H1 (cell line): ENCODE data around the gene POLRMT. TPM values are rescaled to one million over a fixed set of nuclear protein-coding genes. Genes with fewer than 3 reads are reported as not detected.

Source experiments
- CTCF ChIA-PET: fragments of 300-600 bp; sonication (Branson Sonifier 250); formaldehyde crosslinking; loops from one replicate; lab custom pipeline; 2021; ENCODE audit not compliant: partially characterized antibody; lab: Charles Lee
- POLR2A ChIA-PET: fragments of 300-600 bp; sonication (Branson Sonifier 250); formaldehyde crosslinking; loops from one replicate; lab custom pipeline; 2021; ENCODE audit warnings: inconsistent platforms; ENCODE audit not compliant: partially characterized antibody; lab: Charles Lee
- DNase-seq, 2 experiments: peaks; one replicate each; pipeline versions ENCODE4 v3.0.0 to v3.0.0-alpha.2; 2010 to 2022; ENCODE audit warnings: low spot score in 2 of 2, low read depth in 1 of 2, mixed read lengths in 1 of 2
- FAIRE-seq: peaks from 2 replicates; lab custom pipeline; 2011; peaks lifted over from hg19 to GRCh38; lab: Jason Lieb, UNC
- H2AFZ ChIP-seq: 2 replicates; pipeline ENCODE4 v1.8.1; 2012; ENCODE audit warnings: low read length, inconsistent platforms
- H2AK5ac ChIP-seq: 2 replicates; pipeline ENCODE4 v1.6.1; 2013; ENCODE audit warnings: low read depth, low read length
- H2BK120ac ChIP-seq: replicated peaks from 2 replicates; pipeline ENCODE3; 2013; ENCODE audit warnings: low read depth, low read length, inconsistent platforms
- H2BK12ac ChIP-seq: 2 replicates; pipeline ENCODE4 v1.6.1; 2013; ENCODE audit warnings: low read depth, low read length
- H2BK15ac ChIP-seq: 2 replicates; pipeline ENCODE4 v1.6.1; 2013; ENCODE audit warnings: low read length
- H2BK20ac ChIP-seq: 2 replicates; pipeline ENCODE4 v1.6.1; 2013; ENCODE audit warnings: low read length
- H2BK5ac ChIP-seq: 2 replicates; pipeline ENCODE4 v1.6.1; 2013; ENCODE audit warnings: low read depth, low read length
- H3K14ac ChIP-seq: 2 replicates; pipeline ENCODE4 v1.6.1; 2013; ENCODE audit warnings: inconsistent platforms; ENCODE audit not compliant: insufficient read length
- H3K18ac ChIP-seq: 2 replicates; pipeline ENCODE4 v1.6.1; 2013; ENCODE audit warnings: low read length; ENCODE audit errors: extremely low read depth
- H3K23ac ChIP-seq: 2 replicates; pipeline ENCODE4 v1.6.1; 2013; ENCODE audit warnings: inconsistent platforms; ENCODE audit not compliant: insufficient read length
- H3K23me2 ChIP-seq: 2 replicates; pipeline ENCODE4 v1.6.1; 2013; ENCODE audit warnings: low read depth, low read length
- H3K27ac ChIP-seq: 2 replicates; pipeline ENCODE4 v1.6.1; 2011; ENCODE audit warnings: low read depth, low read length, inconsistent platforms
- H3K27me3 ChIP-seq, 4 experiments: replicated peaks in 1 of 4; 1 replicate in 1 of 4; 2 replicates in 3 of 4; pipeline versions ENCODE4 v1.6.1 to v1.8.1; 2011 to 2013; ENCODE audit warnings: low read length in 3 of 4, mild to moderate bottlenecking in 3 of 4, inconsistent platforms in 2 of 4, mixed read lengths in 2 of 4, moderate library complexity in 1 of 4; ENCODE audit not compliant: control insufficient read depth in 3 of 4, insufficient read depth in 3 of 4; ENCODE audit errors: extremely low read depth in 1 of 4
- H3K36me3 ChIP-seq, 4 experiments: 2 replicates each; pipeline versions ENCODE4 v1.6.1 to v1.8.1; 2011 to 2013; ENCODE audit warnings: mild to moderate bottlenecking in 4 of 4, low read length in 3 of 4, moderate library complexity in 2 of 4, control low read depth in 1 of 4, inconsistent platforms in 1 of 4; ENCODE audit not compliant: insufficient read depth in 4 of 4, control insufficient read depth in 2 of 4
- H3K4ac ChIP-seq: replicated peaks from 2 replicates; pipeline ENCODE3; 2013; ENCODE audit warnings: low read length, low read depth, mixed read lengths, inconsistent platforms; ENCODE audit not compliant: insufficient read length
- H3K4me1 ChIP-seq, 4 experiments: replicated peaks in 1 of 4; 1 replicate in 1 of 4; 2 replicates in 3 of 4; pipeline versions ENCODE4 v1.6.1 to v1.8.1; 2011 to 2013; ENCODE audit warnings: low read length in 3 of 4, inconsistent platforms in 2 of 4, mixed read lengths in 1 of 4; ENCODE audit not compliant: insufficient read depth in 4 of 4, control insufficient read depth in 3 of 4
- H3K4me2 ChIP-seq, 2 experiments: 2 replicates each; pipeline versions ENCODE4 v1.6.1 to v1.8.1; 2011 to 2013; ENCODE audit warnings: low read depth in 2 of 2, low read length in 2 of 2, control low read depth in 1 of 2, inconsistent platforms in 1 of 2, mild to moderate bottlenecking in 1 of 2; ENCODE audit not compliant: insufficient read depth in 1 of 2
- H3K4me3 ChIP-seq, 4 experiments: fragments of 200-600, 300-600 bp in 1 of 4; sonication (generic), shearing (Covaris generic), sonication (Bioruptor Twin) in 1 of 4; 2 replicates each; pipeline versions ENCODE4 v1.5.1 to v1.8.1; 2011 to 2016; ENCODE audit warnings: low read length in 4 of 4, low read depth in 3 of 4, control low read depth in 2 of 4, inconsistent platforms in 2 of 4, mild to moderate bottlenecking in 2 of 4, mixed read lengths in 1 of 4, moderate library complexity in 1 of 4; ENCODE audit not compliant: insufficient read depth in 2 of 4; ENCODE audit errors: extremely low read depth in 1 of 4
- H3K56ac ChIP-seq: replicated peaks from 2 replicates; pipeline ENCODE3; 2013; ENCODE audit warnings: low read depth, mild to moderate bottlenecking, mixed read lengths, low read length, inconsistent platforms; ENCODE audit not compliant: insufficient read length
- H3K79me1 ChIP-seq: 2 replicates; pipeline ENCODE4 v1.6.1; 2013; ENCODE audit warnings: low read depth, low read length, control low read depth
- H3K79me2 ChIP-seq, 2 experiments: 2 replicates each; pipeline versions ENCODE4 v1.6.1 to v1.8.1; 2012 to 2013; ENCODE audit warnings: low read length in 2 of 2, mild to moderate bottlenecking in 2 of 2, inconsistent platforms in 1 of 2; ENCODE audit not compliant: insufficient read depth in 2 of 2, control insufficient read depth in 1 of 2
- H3K9ac ChIP-seq, 4 experiments: replicated peaks in 1 of 4; 1 replicate in 1 of 4; 2 replicates in 3 of 4; pipeline versions ENCODE4 v1.6.1 to v1.8.1; 2011 to 2013; ENCODE audit warnings: low read depth in 3 of 4, low read length in 3 of 4, control low read depth in 2 of 4, mild to moderate bottlenecking in 2 of 4, moderate library complexity in 2 of 4, inconsistent platforms in 1 of 4; ENCODE audit errors: extremely low read depth in 1 of 4
- H3K9me3 ChIP-seq, 2 experiments: 2 replicates each; pipeline versions ENCODE4 v1.6.1 to v1.8.1; 2012 to 2013; ENCODE audit warnings: mild to moderate bottlenecking in 2 of 2, moderate library complexity in 2 of 2, control low read depth in 1 of 2, inconsistent platforms in 1 of 2, low read depth in 1 of 2, low read length in 1 of 2, mixed read lengths in 1 of 2; ENCODE audit not compliant: insufficient read depth in 2 of 2
- H4K20me1 ChIP-seq, 2 experiments: replicated peaks in 1 of 2; 2 replicates each; pipeline versions ENCODE3 to v1.8.1; 2011 to 2013; ENCODE audit warnings: inconsistent platforms in 2 of 2, low read length in 2 of 2, mild to moderate bottlenecking in 1 of 2; ENCODE audit not compliant: insufficient read depth in 2 of 2, control insufficient read depth in 1 of 2
- H4K5ac ChIP-seq: 2 replicates; pipeline ENCODE4 v1.6.1; 2013; ENCODE audit warnings: low read length, low read depth, mixed read lengths, inconsistent platforms; ENCODE audit not compliant: insufficient read length
- H4K8ac ChIP-seq: 2 replicates; pipeline ENCODE4 v1.8.0; 2013; ENCODE audit warnings: mild to moderate bottlenecking, moderate library complexity, low read length, inconsistent platforms; ENCODE audit not compliant: insufficient read depth; ENCODE audit errors: extremely low read depth
- H4K91ac ChIP-seq: replicated peaks from 2 replicates; pipeline ENCODE3; 2013; ENCODE audit warnings: low read length, mixed read lengths, inconsistent platforms; ENCODE audit not compliant: insufficient read length
- BCL11A ChIP-seq, 2 experiments: IDR thresholded peaks; one replicate each; pipeline ENCODE4 v1.6.1; 2011; ENCODE audit warnings: low read depth in 2 of 2, low read length in 2 of 2, mild to moderate bottlenecking in 2 of 2
- EGR1 ChIP-seq: IDR thresholded peaks from 2 replicates; pipeline ENCODE4 v1.6.1; 2011; ENCODE audit warnings: low read depth, low read length, borderline replicate concordance
- EP300 ChIP-seq, 2 experiments: IDR thresholded peaks; 1 replicate in 1 of 2; 2 replicates in 1 of 2; pipeline ENCODE4 v1.6.1; 2011 to 2012; ENCODE audit warnings: low read depth in 2 of 2, low read length in 2 of 2, mild to moderate bottlenecking in 2 of 2, borderline replicate concordance in 1 of 2, inconsistent platforms in 1 of 2, moderate library complexity in 1 of 2
- HDAC2 ChIP-seq, 2 experiments: fragments of 300-600 bp in 1 of 2; sonication (generic) in 1 of 2; IDR thresholded peaks; 2 replicates each; pipeline ENCODE4 v1.6.1; 2011 to 2012; ENCODE audit warnings: low read depth in 2 of 2, low read length in 2 of 2, mild to moderate bottlenecking in 2 of 2, moderate library complexity in 2 of 2, borderline replicate concordance in 1 of 2, inconsistent platforms in 1 of 2
- JUN ChIP-seq: IDR thresholded peaks from 2 replicates; pipeline ENCODE4 v1.6.1; 2011; ENCODE audit warnings: low read depth, mild to moderate bottlenecking, improper control_type of control experiment, low read length
- JUND ChIP-seq: IDR thresholded peaks from 2 replicates; pipeline ENCODE4 v1.6.1; 2011; ENCODE audit warnings: mild to moderate bottlenecking, improper control_type of control experiment, low read length
- TCF12 ChIP-seq: IDR thresholded peaks from 2 replicates; pipeline ENCODE4 v1.6.1; 2011; ENCODE audit warnings: low read depth, mild to moderate bottlenecking, low read length
- TEAD4 ChIP-seq: IDR thresholded peaks from 2 replicates; pipeline ENCODE4 v1.6.1; 2012; ENCODE audit warnings: low read depth, low read length, inconsistent platforms, mixed read lengths
- WGBS, 2 experiments: shearing (Covaris generic) in 1 of 2; methylation state at CpG; one replicate each; pipeline versions ENCODE4 v1.1.6 to v1.1.7; 2013 to 2015; ENCODE audit warnings: low lambda C conversion rate in 2 of 2, mixed read lengths in 2 of 2, inconsistent platforms in 1 of 2, low coverage in 1 of 2, missing lambda C conversion rate in 1 of 2; ENCODE audit not compliant: insufficient replicate concordance in 2 of 2, insufficient coverage in 1 of 2, insufficient read length in 1 of 2; ENCODE audit errors: extremely low coverage in 1 of 2, missing lambda C conversion rate in 1 of 2; 5-methylcytosine and 5-hydroxymethylcytosine counted together
- polyA plus RNA-seq, 7 experiments: library from polyadenylated mRNA; depleted of rRNA in 3 of 7; stranded (reverse) in 5 of 7; unstranded in 2 of 7; fragments of >200 nt in 5 of 7; fragments of 200-250 nt in 2 of 7; gene quantifications; 1 replicate in 5 of 7; 2 replicates in 1 of 7; 4 replicates in 1 of 7; pipeline versions ENCODE4 v1.2.1 to v1.2.3, GENCODE V29; 2011 to 2013; ENCODE audit warnings: missing spikeins in 2 of 7, mixed read lengths in 2 of 7
- total RNA-seq: library from RNA; stranded (reverse); fragmentation: NEBNext Ultra II Directional; extraction: Animal tissue kit (Norgen Biotek cat#: 25700); gene quantifications from 2 replicates; pipeline ENCODE4 v1.2.1, GENCODE V29; 2021

Gene POLRMT
- total and polyA plus RNA-seq, 2 of the 8 experiments (the other 6 are each of a cell fraction or from before 2014, with no cell fraction given) = 93.0 to 111 TPM

DNA sequence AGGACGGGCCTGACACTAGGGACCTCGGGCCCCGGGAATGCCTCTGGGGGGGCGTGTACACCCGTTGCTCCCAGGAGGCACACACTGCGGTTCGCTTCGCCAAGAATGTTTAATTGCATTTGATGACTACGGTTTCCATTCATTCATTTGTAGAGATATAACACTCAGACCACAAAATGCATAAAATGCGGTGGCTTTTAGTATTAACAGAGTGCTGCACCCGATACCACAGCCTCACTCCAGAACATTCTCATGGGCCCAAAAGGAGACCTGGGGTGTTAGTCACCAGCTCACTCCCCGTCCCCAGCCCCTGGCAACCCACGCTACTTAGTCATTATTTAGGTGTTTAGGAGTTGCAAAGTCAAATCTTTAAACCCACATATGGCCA is 21.9 kb downstream of the POLRMT start:
- no peak overlapping the region for H4K8ac ChIP-seq
- no peak overlapping the region for H3K18ac ChIP-seq
- H3K14ac ChIP-seq = no peak overlapping the region
- H3K27me3 ChIP-seq = no peaks in the 10 kb centered on the region
- H2BK120ac ChIP-seq = no peak overlapping the region
- H3K23ac ChIP-seq = no peak overlapping the region
- FAIRE-seq (no peak), DNase-seq (no peak)
- peaks cover 0 to 2% of the 10 kb centered on the region in 2 experiments for H4K20me1 ChIP-seq
- no peak overlapping the region for H3K4ac ChIP-seq
- H3K27ac ChIP-seq = no peak overlapping the region
- H3K4me2 ChIP-seq = no peak overlapping the region
- no peak overlapping the region for H2BK5ac ChIP-seq
- H3K23me2 ChIP-seq = no peaks in the 10 kb centered on the region
- peaks cover 0 to 7% (median 3%) of the 10 kb centered on the region in 4 experiments; a peak in 2 of 8 replicates for H3K36me3 ChIP-seq
- H2AK5ac ChIP-seq = no peak overlapping the region
- H3K9ac ChIP-seq = no peak overlapping the region
- ChIA-PET POLR2A (interaction anchor here (1.1 to 1.6 kb wide), 2 partner anchors 19 to 20 kb away, joined by 3 to 4 read pairs; no protein-coding TSS in a partner anchor), CTCF (interaction anchor here (0.8 to 1.5 kb wide), 3 partner anchors 24 to 100 kb away, joined by 3 to 5 read pairs (median 4); no protein-coding TSS in a partner anchor)
- no peak overlapping the region for H2BK12ac ChIP-seq
- no peak overlapping the region for H4K91ac ChIP-seq
- H2BK15ac ChIP-seq = no peak overlapping the region
- H3K79me2 ChIP-seq = no peaks in the 10 kb centered on the region
- H3K9me3 ChIP-seq = no peaks in the 10 kb centered on the region; a peak in 1 of 4 replicates
- H2BK20ac ChIP-seq = no peak overlapping the region
- no peak overlapping the region for H3K4me3 ChIP-seq
- no peaks in the 10 kb centered on the region for H3K4me1 ChIP-seq
- no peak overlapping the region for H3K56ac ChIP-seq
- WGBS, 2 experiments = 91% methylated on average over 13 of the region's 13 CpGs; no CpG with 5 or more reads in 1 of the 2 experiments
- H3K79me1 ChIP-seq = no peaks in the 10 kb centered on the region; the same call in 1 of the 2 replicates
- no peak overlapping the region for H4K5ac ChIP-seq
- no peak overlapping the region for H2AFZ ChIP-seq
- no peak for TF ChIP-seq HDAC2 (IDR thresholded peaks at IDR 0.05; ENCODE audit: borderline replicate concordance in 1 of 2, low read depth in 2 of 2, low read length in 2 of 2)
- TF ChIP-seq JUND = no peak
- no peak for TF ChIP-seq EGR1
- no peak for TF ChIP-seq TCF12
- no peak for TF ChIP-seq EP300 (IDR thresholded peaks at IDR 0.05; ENCODE audit: borderline replicate concordance in 1 of 2, low read depth in 2 of 2, low read length in 2 of 2)
- no peak for TF ChIP-seq BCL11A (IDR thresholded peaks at IDR 0.05; ENCODE audit: low read depth in 2 of 2, low read length in 2 of 2)
- TF ChIP-seq JUN = no peak
- no peak for TF ChIP-seq TEAD4
